Aortic smooth muscle cell (primary cell): ENCODE data around the gene VASP. TPM values are rescaled to one million over a fixed set of nuclear protein-coding genes. Genes with fewer than 3 reads are reported as not detected.

Experiments
- total RNA-seq: library from RNA; depleted of rRNA; stranded (reverse); fragments of >200 nt; gene quantifications from 2 replicates; pipeline ENCODE4 v1.2.3, GENCODE V29; 2014

The VASP gene
- 53.3 and 61.2 TPM in 2 replicates for total RNA-seq

GRCh38 chr19:45506989-45507871 lies at the start of gene VASP:
VASP (plus strand) TSS chr19:45507479; CDS start chr19:45507772, 293 bp downstream.

DNA sequence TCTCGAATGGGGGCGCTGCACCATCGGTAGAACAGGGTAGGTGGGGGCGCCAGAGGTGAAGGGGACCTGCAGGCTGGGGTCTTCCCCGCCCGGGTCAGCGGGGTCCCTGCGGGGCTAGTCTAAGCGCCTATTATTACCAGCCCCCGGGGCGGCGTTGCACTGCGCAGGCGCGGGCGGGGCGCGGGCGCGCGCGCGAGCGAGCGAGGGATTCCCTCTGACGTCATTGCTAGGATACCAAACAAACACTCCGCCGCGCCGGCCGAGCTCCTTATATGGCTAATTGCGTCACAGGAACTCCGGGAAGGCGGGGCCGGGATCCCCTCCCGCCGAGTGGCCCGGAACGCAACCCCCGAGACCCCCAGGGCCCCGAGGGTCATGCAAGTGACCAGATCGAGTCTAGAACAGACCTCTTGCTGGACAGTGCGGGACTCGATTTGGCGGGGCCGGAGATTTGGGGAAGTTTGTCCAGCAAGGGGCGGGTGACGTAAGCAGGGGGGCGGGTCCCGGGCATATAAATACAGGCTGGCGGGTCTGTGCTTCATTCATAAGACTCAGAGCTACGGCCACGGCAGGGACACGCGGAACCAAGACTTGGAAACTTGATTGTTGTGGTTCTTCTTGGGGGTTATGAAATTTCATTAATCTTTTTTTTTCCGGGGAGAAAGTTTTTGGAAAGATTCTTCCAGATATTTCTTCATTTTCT lies 39.7 kb upstream of the VASP start, which contains the start of gene FOSB:
FOSB (plus strand) TSS at position 541 of the 703 bp plus-strand sequence. CDS start 591 bp downstream, outside the sequence.

DNA sequence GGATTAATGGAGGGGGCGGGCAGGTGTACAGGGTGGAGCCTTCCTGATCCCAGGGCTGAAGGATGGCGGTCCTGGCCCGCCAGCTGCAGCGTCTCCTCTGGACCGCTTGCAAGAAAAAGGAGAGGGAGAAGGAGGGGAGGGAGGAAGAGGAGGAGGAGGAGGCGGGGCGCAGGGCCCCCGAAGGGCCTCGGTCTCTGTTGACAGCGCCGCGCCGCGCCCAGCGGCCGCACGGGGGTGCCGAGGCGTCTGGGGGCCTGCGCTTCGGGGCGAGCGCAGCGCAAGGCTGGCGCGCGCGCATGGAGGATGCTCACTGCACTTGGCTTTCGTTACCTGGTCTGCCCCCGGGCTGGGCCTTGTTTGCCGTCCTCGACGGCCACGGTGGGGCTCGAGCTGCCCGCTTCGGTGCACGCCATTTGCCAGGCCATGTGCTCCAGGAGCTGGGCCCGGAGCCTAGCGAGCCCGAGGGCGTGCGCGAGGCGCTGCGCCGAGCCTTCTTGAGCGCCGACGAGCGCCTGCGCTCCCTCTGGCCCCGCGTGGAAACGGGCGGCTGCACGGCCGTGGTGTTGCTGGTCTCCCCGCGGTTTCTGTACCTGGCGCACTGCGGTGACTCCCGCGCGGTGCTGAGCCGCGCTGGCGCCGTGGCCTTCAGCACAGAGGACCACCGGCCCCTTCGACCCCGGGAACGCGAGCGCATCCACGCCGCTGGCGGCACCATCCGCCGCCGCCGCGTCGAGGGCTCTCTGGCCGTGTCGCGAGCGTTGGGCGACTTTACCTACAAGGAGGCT lies 8.7 kb upstream of the VASP start, which contains the start of gene PPM1N:
PPM1N (plus strand) TSS at position 33 of the 785 bp plus-strand sequence; CDS start at position 63, 30 bp downstream.

Other genes with a start within 250 kb of the VASP start
- 0.06 TPM in 1 of 2 replicates, not detected in the other for gene CKM, start 184.6 kb upstream of the VASP start, total RNA-seq
- gene KLC3, start 166.7 kb upstream of the VASP start, total RNA-seq: not detected in 2 replicates
- 9.1 and 14.4 TPM in 2 replicates for gene ERCC2, start 136.9 kb upstream of the VASP start, total RNA-seq
- gene PPP1R13L, start 102.4 kb upstream of the VASP start, total RNA-seq: 0.53 and 2.9 TPM in 2 replicates
- 4.1 and 6.9 TPM in 2 replicates for gene POLR1G, start 100.8 kb upstream of the VASP start, total RNA-seq
- 113 and 133 TPM in 2 replicates for gene ERCC1, start 83.6 kb upstream of the VASP start, total RNA-seq
- gene FOSB, start 39.5 kb upstream of the VASP start, total RNA-seq: 0.40 and 0.44 TPM in 2 replicates
- gene RTN2, start 10.4 kb upstream of the VASP start, total RNA-seq: 4.4 and 6.5 TPM in 2 replicates
- 1.7 and 2.1 TPM in 2 replicates for gene PPM1N, start 9.0 kb upstream of the VASP start, total RNA-seq
- gene OPA3, start 77.3 kb downstream of the VASP start, total RNA-seq: 4.4 TPM in 2 replicates
- gene GPR4, start 94.7 kb downstream of the VASP start, total RNA-seq: 0.40 and 0.99 TPM in 2 replicates
- gene EML2, start 131.9 kb downstream of the VASP start, total RNA-seq: 46.1 and 55.6 TPM in 2 replicates
- gene GIPR, start 160.7 kb downstream of the VASP start, total RNA-seq: 0.12 and 0.26 TPM in 2 replicates
- gene SNRPD2, start 184.5 kb downstream of the VASP start, total RNA-seq: 676 and 796 TPM in 2 replicates
- gene QPCTL, start 185.2 kb downstream of the VASP start, total RNA-seq: 7.2 and 9.4 TPM in 2 replicates
- 2.2 and 2.8 TPM in 2 replicates for gene FBXO46, start 223.4 kb downstream of the VASP start, total RNA-seq
- not detected in 2 replicates for gene MEIOSIN, start 226.0 kb downstream of the VASP start, total RNA-seq